Ovary (tissue), 9 donors: ENCODE data around the gene PLCB4. TPM values are rescaled to one million over a fixed set of nuclear protein-coding genes. Genes with fewer than 3 reads are reported as not detected.

Experiments
- DNase-seq, 5 donors: peaks; one replicate each; pipeline ENCODE4 v3.0.0-alpha.2; 2019 to 2020
- H3K27ac ChIP-seq, 2 donors: fragments of 200-600 bp; one replicate each; pipeline versions ENCODE4 v1.5.1 to v1.8.0; 2019 to 2022
- H3K27me3 ChIP-seq: fragments of 200-600 bp; one replicate; pipeline ENCODE4 v1.8.0; 2022
- H3K36me3 ChIP-seq: fragments of 200-600 bp; sonication (generic); one replicate; pipeline ENCODE4 v1.5.1; 2019
- H3K4me1 ChIP-seq: one replicate; pipeline ENCODE4 v1.8.1; 2013; ENCODE audit warnings: mild to moderate bottlenecking, moderate library complexity; ENCODE audit not compliant: insufficient read depth
- H3K4me3 ChIP-seq: fragments of 200-600 bp; sonication (generic); one replicate; pipeline ENCODE4 v1.5.1; 2017
- H3K9me3 ChIP-seq, 2 donors: fragments of 200-600 bp in 1 of 2; sonication (generic) in 1 of 2; one replicate each; pipeline versions ENCODE4 v1.5.1 to v1.8.1; 2013 to 2019; ENCODE audit warnings: mild to moderate bottlenecking in 1 of 2, moderate library complexity in 1 of 2
- EP300 ChIP-seq: sonication (generic); formaldehyde crosslinking; IDR thresholded peaks from one replicate; pipeline ENCODE4 v1.6.1; 2017; ENCODE audit warnings: antibody characterized with exemption
- POLR2A ChIP-seq: fragments of 450-650 bp; IDR thresholded peaks from one replicate; pipeline ENCODE4 v1.6.1; 2017; ENCODE audit warnings: antibody characterized with exemption, mild to moderate bottlenecking, moderate library complexity
- WGBS, 3 donors: extraction: QIAGEN DNeasy Blood & Tissue Kit in 1 of 3; methylation state at CpG; one replicate each; pipeline versions ENCODE4 v1.1.5 to v1.1.7; 2013 to 2017; 5-methylcytosine and 5-hydroxymethylcytosine counted together
- intact Hi-C, 4 donors: fragments of 100-400 bp; cut with DNase I; formaldehyde crosslinking; loops; one replicate each; pipeline versions ENCODE4 v1.11.0 to v1.15.1; 2022 to 2023
- polyA plus RNA-seq, 2 donors: library from polyadenylated mRNA; stranded (reverse); fragments of 200-250 nt in 1 of 2; fragments of 350-450 nt in 1 of 2; fragmentation: Illumina TruSeq in 1 of 2; extraction: RNeasy Lipid Tissue Mini Kit (QIAGEN cat#74804) in 1 of 2; gene quantifications; one replicate each; pipeline ENCODE4 v1.2.3, GENCODE V29; 2013 to 2014
- total RNA-seq, 7 donors: library from RNA; depleted of rRNA in 2 of 7; stranded (reverse); fragments of >200 nt in 2 of 7; fragmentation: NEBNext Ultra II Directional in 3 of 7; extraction: Animal tissue kit (Norgen Biotek cat#: 25700) in 3 of 7; gene quantifications; one replicate each; pipeline versions ENCODE4 v1.1.0 to v1.2.4, GENCODE V29; 2016 to 2023
- TF ChIP-seq, protein P1 (sequence below), 3 donors: fragments of 450-650 bp in 2 of 3; fragments of 200-600 bp in 1 of 3; IDR thresholded peaks; one replicate each; pipeline versions ENCODE4 v1.5.1 to v1.8.0; 2016 to 2022; ENCODE audit warnings: antibody characterized with exemption in 3 of 3, mild to moderate bottlenecking in 1 of 3
- donor health status: DM: no; HTN: no; CAD: no; lungs with moderate emphysema.
- donor health status: DM: no; HTN: no; CAD: no.
- donor health status: Bipolar disorder and iron deficiency.
- donor health status: DM: yes; HTN: yes; CAD: no.
- donor health status: DM: no; HTN: no; CAD: no.
- donor health status: DM: yes; HTN: yes; CAD: no.

PLCB4 gene
- total and polyA plus RNA-seq, 9 donors: 2.8 to 11.8 (median 5.6) TPM

DNA sequence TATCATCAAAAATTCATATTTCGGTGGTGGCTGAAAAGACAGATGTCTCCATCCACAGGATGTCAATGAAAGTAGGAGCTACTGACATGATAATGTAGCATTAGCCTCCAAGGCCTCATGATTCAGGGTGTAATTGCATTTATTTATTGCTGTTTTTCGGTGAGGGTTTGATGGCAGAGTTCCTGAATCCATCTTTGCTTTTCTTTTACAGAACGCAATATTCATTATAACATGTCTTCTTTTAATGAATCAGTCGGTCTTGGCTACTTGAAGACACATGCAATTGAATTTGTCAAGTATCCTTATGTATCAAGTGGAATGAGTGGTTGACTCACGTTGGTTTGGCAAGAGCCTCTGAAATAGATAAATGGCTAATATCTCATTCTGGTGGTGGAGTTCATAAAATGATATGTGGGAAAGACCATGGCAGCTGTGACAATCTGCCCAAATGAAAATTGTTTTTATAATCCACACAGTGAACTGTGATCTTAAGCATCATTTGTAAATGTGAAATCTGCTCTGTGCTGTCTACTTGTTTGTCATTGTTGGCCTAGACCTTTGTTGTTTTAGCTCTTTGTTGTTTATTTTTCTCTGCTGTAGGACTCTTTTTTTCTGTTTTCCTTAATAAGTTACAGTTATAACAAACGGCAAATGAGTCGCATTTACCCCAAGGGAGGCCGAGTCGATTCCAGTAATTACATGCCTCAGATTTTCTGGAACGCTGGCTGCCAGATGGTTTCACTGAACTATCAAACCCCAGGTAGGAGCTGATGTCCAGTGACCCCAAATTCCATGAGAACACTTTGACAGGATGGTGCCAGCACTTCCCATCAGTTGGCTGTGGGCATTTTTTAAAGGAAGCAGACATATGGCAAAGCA, 339.8 kb downstream of the PLCB4 start:
- no peaks in the 10 kb centered on the region for H3K27me3 ChIP-seq
- no peak overlapping the region for H3K27ac ChIP-seq
- H3K9me3 ChIP-seq: no peaks in the 10 kb centered on the region
- H3K4me3 ChIP-seq: no peak overlapping the region
- no peaks in the 10 kb centered on the region for H3K4me1 ChIP-seq
- intact Hi-C loops: loop anchor here in 3 of 4 donors (5.0 to 10.0 kb wide), 3 partner anchors 196 to 204 kb away; no protein-coding TSS in a partner anchor
- WGBS, 3 donors: 49 to 52% (median 51%) methylated on average over 10 of the region's 10 CpGs
- H3K36me3 ChIP-seq: no peaks in the 10 kb centered on the region
- no peak for TF ChIP-seq POLR2A
- TF ChIP-seq EP300: no peak
- TF ChIP-seq, protein P1, sequence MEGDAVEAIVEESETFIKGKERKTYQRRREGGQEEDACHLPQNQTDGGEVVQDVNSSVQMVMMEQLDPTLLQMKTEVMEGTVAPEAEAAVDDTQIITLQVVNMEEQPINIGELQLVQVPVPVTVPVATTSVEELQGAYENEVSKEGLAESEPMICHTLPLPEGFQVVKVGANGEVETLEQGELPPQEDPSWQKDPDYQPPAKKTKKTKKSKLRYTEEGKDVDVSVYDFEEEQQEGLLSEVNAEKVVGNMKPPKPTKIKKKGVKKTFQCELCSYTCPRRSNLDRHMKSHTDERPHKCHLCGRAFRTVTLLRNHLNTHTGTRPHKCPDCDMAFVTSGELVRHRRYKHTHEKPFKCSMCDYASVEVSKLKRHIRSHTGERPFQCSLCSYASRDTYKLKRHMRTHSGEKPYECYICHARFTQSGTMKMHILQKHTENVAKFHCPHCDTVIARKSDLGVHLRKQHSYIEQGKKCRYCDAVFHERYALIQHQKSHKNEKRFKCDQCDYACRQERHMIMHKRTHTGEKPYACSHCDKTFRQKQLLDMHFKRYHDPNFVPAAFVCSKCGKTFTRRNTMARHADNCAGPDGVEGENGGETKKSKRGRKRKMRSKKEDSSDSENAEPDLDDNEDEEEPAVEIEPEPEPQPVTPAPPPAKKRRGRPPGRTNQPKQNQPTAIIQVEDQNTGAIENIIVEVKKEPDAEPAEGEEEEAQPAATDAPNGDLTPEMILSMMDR (IDR thresholded peaks at IDR 0.05): no peak
- DNase-seq: no peak

DNA sequence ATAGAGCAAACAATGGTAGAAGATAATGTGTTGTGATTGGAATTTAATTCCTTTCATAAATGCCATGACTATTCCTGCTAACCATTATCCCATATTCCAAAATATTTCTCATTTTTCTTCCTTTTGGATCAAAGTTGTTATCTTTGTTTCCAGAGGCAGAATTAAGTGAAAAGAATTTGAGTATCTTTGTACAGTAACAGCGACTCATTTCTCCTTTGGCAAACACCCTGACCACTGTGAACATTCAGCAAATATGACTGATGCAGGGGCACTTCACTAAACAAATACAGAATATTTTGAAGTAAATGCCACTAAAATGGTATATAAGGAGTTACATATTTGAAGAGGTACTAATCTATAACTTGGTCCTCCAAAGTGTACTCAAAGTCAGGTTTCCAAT, 340.5 kb downstream of the PLCB4 start:
- TF ChIP-seq POLR2A (no peak), EP300 (no peak)
- H3K27me3 ChIP-seq: no peaks in the 10 kb centered on the region
- no peak overlapping the region for H3K27ac ChIP-seq
- H3K4me3 ChIP-seq: no peak overlapping the region
- intact Hi-C loops: loop anchor here in 3 of 4 donors (5.0 to 10.0 kb wide), 3 partner anchors 195 to 203 kb away; no protein-coding TSS in a partner anchor
- 13 to 44% (median 16%) methylated on average over 1 of the region's 1 CpG for WGBS, 3 donors
- H3K9me3 ChIP-seq: no peaks in the 10 kb centered on the region
- no peaks in the 10 kb centered on the region for H3K4me1 ChIP-seq
- DNase-seq: no peak
- H3K36me3 ChIP-seq: no peaks in the 10 kb centered on the region

DNA sequence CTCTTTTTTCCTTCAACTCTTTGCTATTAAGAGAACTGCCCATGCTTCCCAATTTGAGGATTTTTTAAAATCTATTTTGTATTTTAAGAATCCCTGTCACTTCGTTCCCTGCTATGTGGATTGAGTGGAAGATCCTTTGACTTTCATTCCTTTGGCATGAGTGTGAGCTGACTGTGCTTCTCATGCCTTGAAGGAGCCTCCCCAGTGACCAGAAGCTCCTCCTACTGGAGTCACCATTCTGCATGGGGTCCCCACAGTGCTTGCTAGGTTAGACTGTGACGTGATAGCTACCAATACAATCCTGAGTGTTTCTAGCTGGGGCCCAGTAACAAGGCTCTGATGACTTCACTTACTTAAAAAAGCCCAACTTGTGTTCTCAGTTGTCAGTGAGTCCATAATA, 341.1 kb downstream of the PLCB4 start:
- no peaks in the 10 kb centered on the region for H3K9me3 ChIP-seq
- H3K27me3 ChIP-seq: no peaks in the 10 kb centered on the region
- 79 to 89% (median 83%) methylated on average over 2 of the region's 2 CpGs for WGBS, 3 donors
- intact Hi-C loops: loop anchor here (5.0 to 10.0 kb wide), 3 partner anchors 195 to 202 kb away; no protein-coding TSS in a partner anchor
- H3K27ac ChIP-seq: no peak overlapping the region
- no peaks in the 10 kb centered on the region for H3K4me1 ChIP-seq
- no peak overlapping the region for H3K4me3 ChIP-seq
- TF ChIP-seq EP300 (no peak), POLR2A (no peak)
- TF ChIP-seq, protein P1 (IDR thresholded peaks at IDR 0.05): no peak
- no peaks in the 10 kb centered on the region for H3K36me3 ChIP-seq
- DNase-seq: no peak

DNA sequence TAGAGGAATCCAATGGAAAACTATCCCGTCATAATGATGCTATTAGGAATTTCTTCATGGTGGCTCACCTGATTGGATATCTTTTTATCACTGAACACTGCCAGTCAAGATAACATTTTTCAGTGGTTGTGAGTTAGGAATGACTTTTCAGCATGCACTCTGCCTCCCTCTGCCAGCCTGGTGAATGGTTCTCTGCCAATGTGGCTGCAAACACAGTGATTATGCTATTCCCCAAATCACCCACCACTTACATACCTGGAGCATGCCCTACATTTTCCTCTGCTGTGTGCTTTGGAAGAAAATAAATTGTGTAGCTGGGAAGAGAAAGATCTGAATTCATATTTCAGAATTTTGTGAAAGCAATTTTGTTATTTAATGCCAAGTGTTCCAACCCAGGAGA, 342.9 kb downstream of the PLCB4 start:
- Histone ChIP-seq H3K27me3 (no peaks in the 10 kb centered on the region), H3K36me3 (no peaks in the 10 kb centered on the region), H3K27ac (no peak overlapping the region), H3K4me1 (no peaks in the 10 kb centered on the region), H3K9me3 (no peaks in the 10 kb centered on the region), H3K4me3 (no peak overlapping the region)
- intact Hi-C loops: loop anchor here in 1 of 4 donors (5.0 kb wide), 1 partner anchor 200 kb away; no protein-coding TSS in a partner anchor
- WGBS, 3 donors: 82 to 90% (median 89%) methylated on average over 1 of the region's 1 CpG
- TF ChIP-seq POLR2A: no peak
- TF ChIP-seq, protein P1 (IDR thresholded peaks at IDR 0.05): no peak
- no peak for DNase-seq

DNA sequence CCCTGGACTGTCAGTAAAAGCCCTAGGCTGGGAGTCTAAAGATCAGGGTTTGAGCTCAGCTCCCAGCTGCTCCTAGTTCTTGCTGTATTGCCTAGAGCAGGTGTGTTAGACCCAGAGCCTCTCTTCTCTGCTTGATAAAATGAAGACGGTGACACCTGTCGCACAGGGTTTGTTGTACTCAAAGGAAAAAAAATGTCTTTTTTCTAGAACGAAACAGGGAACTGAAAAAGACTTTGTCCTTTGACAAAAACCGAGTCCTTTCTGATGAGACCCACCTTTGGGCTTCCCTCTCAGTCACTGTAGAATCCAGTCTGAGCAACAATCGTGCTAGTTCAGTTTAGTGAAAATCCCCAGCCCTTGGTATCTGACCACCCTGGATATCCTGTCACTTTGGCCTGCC, 343.4 kb downstream of the PLCB4 start:
- Histone ChIP-seq H3K27ac (no peak overlapping the region), H3K9me3 (no peaks in the 10 kb centered on the region), H3K27me3 (no peaks in the 10 kb centered on the region), H3K36me3 (no peaks in the 10 kb centered on the region), H3K4me3 (no peak overlapping the region), H3K4me1 (no peaks in the 10 kb centered on the region)
- no peak for TF ChIP-seq POLR2A
- TF ChIP-seq, protein P1 (IDR thresholded peaks at IDR 0.05): no peak
- TF ChIP-seq EP300: no peak
- no peak for DNase-seq
- 92 to 98% (median 94%) methylated on average over 5 of the region's 5 CpGs for WGBS, 3 donors
- intact Hi-C loops: loop anchor here in 1 of 4 donors (5.0 kb wide), 1 partner anchor 200 kb away; no protein-coding TSS in a partner anchor
